ENCODE results near the gene PDE6G.

PDE6G gene

GRCh38 chr17:81693509-81694210 lies 37.3 kb upstream of the PDE6G start:
- TF ChIP-seq CTCF (IDR thresholded peaks at IDR 0.05; ENCODE audit: low read depth, low read length): no peak
- no peak for DNase-seq (ENCODE audit: extremely low read depth, low read depth)

- DNase-seq (ENCODE audit: extremely low read depth, low read depth): no peak
- no peak for TF ChIP-seq CTCF (IDR thresholded peaks at IDR 0.05; ENCODE audit: low read depth, low read length)
Observed at GRCh38 chr17:81691608-81692007, 35.3 kb upstream of the PDE6G start.

GRCh38 chr17:81691196-81691595 lies 34.9 kb upstream of the PDE6G start:
- no peak for DNase-seq (ENCODE audit: extremely low read depth, low read depth)
- TF ChIP-seq CTCF (IDR thresholded peaks at IDR 0.05; ENCODE audit: low read depth, low read length): no peak

GRCh38 chr17:81690549-81690948 lies 34.2 kb upstream of the PDE6G start:
- no peak for DNase-seq (ENCODE audit: extremely low read depth, low read depth)
- no peak for TF ChIP-seq CTCF (IDR thresholded peaks at IDR 0.05; ENCODE audit: low read depth, low read length)

- TF ChIP-seq CTCF (IDR thresholded peaks at IDR 0.05; ENCODE audit: low read depth, low read length): no peak
- no peak for DNase-seq (ENCODE audit: extremely low read depth, low read depth)
Observed at GRCh38 chr17:81690066-81690465, 33.7 kb upstream of the PDE6G start.

GRCh38 chr17:81688616-81689015 lies 32.3 kb upstream of the PDE6G start:
- TF ChIP-seq CTCF (IDR thresholded peaks at IDR 0.05; ENCODE audit: low read depth, low read length): no peak
- DNase-seq (ENCODE audit: extremely low read depth, low read depth): no peak

- DNase-seq (ENCODE audit: extremely low read depth, low read depth): no peak
- TF ChIP-seq CTCF (IDR thresholded peaks at IDR 0.05; ENCODE audit: low read depth, low read length): no peak
Observed at GRCh38 chr17:81687770-81688541, 31.6 kb upstream of the PDE6G start.
